MM.1S (cell line): ENCODE data around the gene TMEM235.

Source experiments
- DNase-seq: peaks from one replicate; pipeline ENCODE4 v3.0.0-alpha.2; 2015
- H2AFZ ChIP-seq: fragments of 300-600 bp; sonication (generic); 2 replicates; pipeline ENCODE4 v1.6.0; 2016; ENCODE audit warnings: antibody characterized with exemption, low read length
- H3F3A ChIP-seq: fragments of 300-600 bp; sonication (generic); 2 replicates; pipeline ENCODE4 v1.6.1; 2016; ENCODE audit warnings: mild to moderate bottlenecking, antibody characterized with exemption, low read length, moderate library complexity, mixed read lengths; ENCODE audit not compliant: insufficient read depth
- H3K27ac ChIP-seq: fragments of 300-600 bp; sonication (generic); 2 replicates; pipeline ENCODE4 v1.5.1; 2016; ENCODE audit warnings: mild to moderate bottlenecking, low read length
- H3K27me3 ChIP-seq: fragments of 300-600 bp; sonication (generic); replicated peaks from 2 replicates; pipeline ENCODE4 v1.6.0; 2016; ENCODE audit warnings: low read length; ENCODE audit not compliant: insufficient read depth
- H3K36me3 ChIP-seq: fragments of 300-600 bp; sonication (generic); replicated peaks from 2 replicates; pipeline ENCODE4 v1.6.1; 2016; ENCODE audit warnings: mild to moderate bottlenecking, low read length, mixed read lengths; ENCODE audit not compliant: insufficient read depth
- H3K4me1 ChIP-seq: fragments of 300-600 bp; sonication (generic); 2 replicates; pipeline ENCODE4 v1.6.1; 2016; ENCODE audit warnings: low read length, mixed read lengths
- H3K4me2 ChIP-seq: fragments of 300-600 bp; sonication (generic); 2 replicates; pipeline ENCODE4 v1.6.0; 2016; ENCODE audit warnings: low read depth, low read length
- H3K4me3 ChIP-seq: fragments of 300-600 bp; sonication (generic); 2 replicates; pipeline ENCODE4 v1.5.1; 2016; ENCODE audit warnings: low read length, mixed read lengths
- H3K79me2 ChIP-seq: fragments of 300-600 bp; sonication (generic); 2 replicates; pipeline ENCODE4 v1.6.1; 2016; ENCODE audit warnings: mixed run types, low read length, mixed read lengths
- H3K9ac ChIP-seq: fragments of 300-600 bp; sonication (generic); 2 replicates; pipeline ENCODE4 v1.6.1; 2016; ENCODE audit warnings: low read length, mixed read lengths
- H3K9me2 ChIP-seq: fragments of 300-600 bp; sonication (generic); replicated peaks from 2 replicates; pipeline ENCODE4 v1.6.1; 2016; ENCODE audit warnings: mild to moderate bottlenecking, low read length, mixed read lengths; ENCODE audit not compliant: insufficient read depth
- H3K9me3 ChIP-seq: fragments of 300-600 bp; sonication (generic); replicated peaks from 2 replicates; pipeline ENCODE4 v1.6.1; 2016; ENCODE audit warnings: mild to moderate bottlenecking, low read length, mixed read lengths; ENCODE audit not compliant: insufficient read depth
- H4K20me1 ChIP-seq: fragments of 300-600 bp; sonication (generic); 2 replicates; pipeline ENCODE4 v1.6.1; 2016; ENCODE audit warnings: mild to moderate bottlenecking, low read length, moderate library complexity, mixed read lengths; ENCODE audit not compliant: insufficient read depth
- EZH2 ChIP-seq: fragments of 300-600 bp; sonication (generic); optimal IDR thresholded peaks from 2 replicates; pipeline ENCODE3; 2017; ENCODE audit warnings: low read depth, mild to moderate bottlenecking, antibody characterized with exemption, low read length, mixed read lengths
- EZH2phosphoT487 ChIP-seq: fragments of 300-600 bp; sonication (generic); IDR thresholded peaks from 2 replicates; pipeline ENCODE4 v1.6.1; 2018; ENCODE audit warnings: antibody characterized with exemption, low read length
- TF ChIP-seq, protein P1 (sequence below): fragments of 300-600 bp; sonication (generic); IDR thresholded peaks from 2 replicates; pipeline ENCODE4 v1.5.1; 2016; ENCODE audit warnings: antibody characterized with exemption, low read length, mixed read lengths

TMEM235 gene

DNA sequence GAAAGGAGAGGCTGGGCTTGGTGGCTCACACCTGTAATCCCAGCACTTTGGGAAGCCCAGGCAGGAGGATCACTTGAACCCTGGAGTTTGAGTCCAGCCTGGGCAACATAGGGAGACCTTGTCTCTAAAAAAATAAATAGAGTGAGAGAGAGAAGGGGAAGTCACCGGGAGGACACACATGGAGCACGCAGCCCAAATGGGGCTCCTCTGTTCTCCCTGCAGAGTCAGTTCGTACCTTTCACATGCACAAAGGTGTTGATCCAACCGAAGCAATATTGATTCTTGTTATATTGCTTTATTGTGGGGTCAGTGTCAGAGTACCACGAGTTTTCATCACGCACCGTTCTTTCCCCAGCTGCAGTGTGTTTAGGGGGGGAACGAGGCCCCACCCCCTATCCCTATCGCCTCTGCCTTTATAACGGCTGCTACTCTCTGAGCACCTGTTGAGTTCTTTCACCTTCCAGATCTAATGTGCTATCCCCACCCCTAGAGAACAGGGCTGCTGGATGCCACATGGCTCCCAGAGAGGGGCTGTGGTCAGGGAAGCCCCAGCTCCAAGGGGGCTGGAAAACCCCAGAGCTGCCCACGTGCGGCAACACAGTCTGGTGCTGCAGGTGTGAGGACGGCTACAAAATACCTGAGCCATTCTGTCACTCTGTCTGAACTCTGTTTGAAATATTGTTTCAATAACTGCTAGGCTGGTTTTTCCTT, 1.0 kb upstream of the TMEM235 start:
- Histone ChIP-seq H3F3A (0 out of 2 replicates have a peak, but pooled peaks cover 10% of the 10 kb centered on the region), H3K4me1 (no peaks in the 10 kb centered on the region)

DNA sequence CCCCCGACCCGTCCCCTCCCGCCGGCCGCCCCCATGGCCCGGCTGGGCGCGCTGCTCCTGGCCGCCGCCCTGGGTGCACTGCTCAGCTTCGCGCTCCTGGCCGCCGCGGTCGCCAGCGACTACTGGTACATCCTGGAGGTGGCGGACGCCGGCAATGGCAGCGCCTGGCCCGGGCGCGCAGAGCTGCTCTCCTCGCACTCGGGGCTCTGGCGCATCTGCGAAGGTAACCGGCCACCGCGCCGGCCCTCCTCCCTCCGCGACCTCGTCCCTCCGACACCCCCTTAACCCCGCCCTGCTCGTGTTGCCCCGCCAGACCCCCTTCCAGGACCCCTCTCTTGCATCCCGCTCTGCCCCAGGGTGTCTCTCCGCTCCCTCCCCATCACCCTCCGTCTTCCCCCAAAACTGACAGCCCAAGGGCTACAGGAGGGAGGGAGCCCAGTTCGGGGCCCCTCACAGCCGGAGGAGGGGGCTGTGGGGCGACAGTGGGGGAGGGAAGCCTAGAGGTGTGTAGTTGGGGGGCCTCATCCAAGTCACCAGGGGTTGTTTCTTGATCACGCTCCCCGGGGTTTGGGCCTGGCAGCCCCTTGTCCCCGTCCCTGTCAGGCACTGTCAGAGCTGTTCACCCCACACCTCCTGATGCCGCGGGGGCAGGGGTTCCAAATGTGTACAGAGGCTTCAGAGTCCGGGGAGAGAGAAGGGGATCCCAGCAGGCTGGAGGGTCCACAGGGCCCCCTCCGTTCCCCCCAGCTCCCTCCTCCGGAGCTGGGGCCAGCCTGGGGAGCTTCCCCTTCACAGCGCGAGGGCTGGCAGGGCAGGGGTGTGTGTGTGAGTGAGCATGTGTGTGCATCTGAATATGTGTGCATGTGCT, 794 bp downstream of the TMEM235 start:
- no peak overlapping the region for H3K27ac ChIP-seq
- no peaks in the 10 kb centered on the region for H3K4me1 ChIP-seq
- TF ChIP-seq EZH2phosphoT487 (no peak), EZH2 (no peak)
- TF ChIP-seq, protein P1, sequence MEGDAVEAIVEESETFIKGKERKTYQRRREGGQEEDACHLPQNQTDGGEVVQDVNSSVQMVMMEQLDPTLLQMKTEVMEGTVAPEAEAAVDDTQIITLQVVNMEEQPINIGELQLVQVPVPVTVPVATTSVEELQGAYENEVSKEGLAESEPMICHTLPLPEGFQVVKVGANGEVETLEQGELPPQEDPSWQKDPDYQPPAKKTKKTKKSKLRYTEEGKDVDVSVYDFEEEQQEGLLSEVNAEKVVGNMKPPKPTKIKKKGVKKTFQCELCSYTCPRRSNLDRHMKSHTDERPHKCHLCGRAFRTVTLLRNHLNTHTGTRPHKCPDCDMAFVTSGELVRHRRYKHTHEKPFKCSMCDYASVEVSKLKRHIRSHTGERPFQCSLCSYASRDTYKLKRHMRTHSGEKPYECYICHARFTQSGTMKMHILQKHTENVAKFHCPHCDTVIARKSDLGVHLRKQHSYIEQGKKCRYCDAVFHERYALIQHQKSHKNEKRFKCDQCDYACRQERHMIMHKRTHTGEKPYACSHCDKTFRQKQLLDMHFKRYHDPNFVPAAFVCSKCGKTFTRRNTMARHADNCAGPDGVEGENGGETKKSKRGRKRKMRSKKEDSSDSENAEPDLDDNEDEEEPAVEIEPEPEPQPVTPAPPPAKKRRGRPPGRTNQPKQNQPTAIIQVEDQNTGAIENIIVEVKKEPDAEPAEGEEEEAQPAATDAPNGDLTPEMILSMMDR = no peak
- no peaks in the 10 kb centered on the region for H3K9me2 ChIP-seq
- H3K4me2 ChIP-seq = no peak overlapping the region
- peaks cover 34% of the 10 kb centered on the region for H3K27me3 ChIP-seq
- no peaks in the 10 kb centered on the region for H3K79me2 ChIP-seq
- no peaks in the 10 kb centered on the region for H3K9me3 ChIP-seq
- no peaks in the 10 kb centered on the region for H4K20me1 ChIP-seq
- H3K9ac ChIP-seq = no peak overlapping the region
- no peaks in the 10 kb centered on the region for H3K36me3 ChIP-seq
- H3K4me3 ChIP-seq = no peak overlapping the region
- no peak for DNase-seq
- no peaks in the 10 kb centered on the region for H3F3A ChIP-seq
- H2AFZ ChIP-seq = no peak overlapping the region

More for the DNA sequence above, 1.0 kb upstream of the TMEM235 start:
- H3K9me3 ChIP-seq = no peaks in the 10 kb centered on the region
- no peak overlapping the region for H3K9ac ChIP-seq
- TF ChIP-seq, protein P1 = no peak
- DNase-seq = no peak
- no peak overlapping the region for H3K27ac ChIP-seq
- no peak overlapping the region for H2AFZ ChIP-seq
- no peaks in the 10 kb centered on the region for H3K9me2 ChIP-seq
- H3K27me3 ChIP-seq = peaks cover 34% of the 10 kb centered on the region
- H3K36me3 ChIP-seq = no peaks in the 10 kb centered on the region
- no peak overlapping the region for H3K4me3 ChIP-seq
- H4K20me1 ChIP-seq = no peaks in the 10 kb centered on the region
- H3K79me2 ChIP-seq = no peaks in the 10 kb centered on the region
- no peak overlapping the region for H3K4me2 ChIP-seq

DNA sequence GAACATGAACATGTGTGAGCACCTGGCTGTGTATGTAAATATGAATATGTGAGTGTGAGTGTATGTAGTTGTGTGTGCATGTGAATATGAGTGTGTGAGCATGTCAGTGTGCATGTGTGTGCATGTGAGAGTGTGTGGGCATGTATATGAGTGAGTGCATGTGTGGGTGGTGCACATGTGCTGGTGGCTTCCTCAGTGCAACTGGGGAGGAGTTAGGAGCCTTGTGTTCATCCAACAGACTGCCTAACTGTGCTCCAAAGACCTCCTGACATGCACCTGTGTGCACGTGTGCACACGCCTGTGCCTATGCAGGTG, 1.4 kb downstream of the TMEM235 start:
- Histone ChIP-seq H3K4me2 (no peak overlapping the region), H3K27ac (no peak overlapping the region), H4K20me1 (no peaks in the 10 kb centered on the region), H3K9me3 (no peaks in the 10 kb centered on the region), H3K9ac (no peak overlapping the region), H3K36me3 (no peaks in the 10 kb centered on the region), H2AFZ (no peak overlapping the region), H3F3A (no peaks in the 10 kb centered on the region), H3K4me3 (no peak overlapping the region), H3K27me3 (peaks cover 34% of the 10 kb centered on the region), H3K79me2 (no peaks in the 10 kb centered on the region), H3K4me1 (no peaks in the 10 kb centered on the region), H3K9me2 (no peaks in the 10 kb centered on the region)
- TF ChIP-seq, protein P1 = no peak
- TF ChIP-seq EZH2 (no peak), EZH2phosphoT487 (no peak)
- no peak for DNase-seq
